NK-92 (cell line): ENCODE data around the gene PHF21B.
"Not testable (repeated sequence)": the region's sequence is repeated elsewhere in the genome, so short reads cannot be mapped to it uniquely, and the experiment has no call there.

ENCODE experiments used
- DNase-seq: peaks from one replicate; lab custom pipeline; 2025; ENCODE audit not compliant: unreplicated experiment; lab: John Stamatoyannopoulos, UW

Gene PHF21B

GRCh38 chr22:44921766-44922165 lies 88.0 kb downstream of the PHF21B start:
- DNase-seq, result not testable (repeated sequence)

GRCh38 chr22:44920183-44920582 lies 89.6 kb downstream of the PHF21B start:
- no peak for DNase-seq

- no peak for DNase-seq
These were observed 90.1 kb downstream of the PHF21B start for GRCh38 chr22:44919691-44920090.

- no peak for DNase-seq
These were observed 90.8 kb downstream of the PHF21B start for GRCh38 chr22:44918925-44919392.

GRCh38 chr22:44918166-44918924 lies 91.5 kb downstream of the PHF21B start:
- DNase-seq, result no peak

GRCh38 chr22:44917372-44918165 lies 92.2 kb downstream of the PHF21B start:
- no peak for DNase-seq

- DNase-seq, result no peak
These were observed 93.2 kb downstream of the PHF21B start for GRCh38 chr22:44916281-44917231.

GRCh38 chr22:44915441-44915840 lies 94.4 kb downstream of the PHF21B start:
- no peak for DNase-seq

GRCh38 chr22:44914026-44914721 lies 95.6 kb downstream of the PHF21B start:
- no peak for DNase-seq

- DNase-seq, result no peak
These were observed 96.4 kb downstream of the PHF21B start for GRCh38 chr22:44913198-44913983.

- no peak for DNase-seq
These were observed 100.6 kb downstream of the PHF21B start for GRCh38 chr22:44909241-44909640.

- no peak for DNase-seq
These were observed 101.8 kb downstream of the PHF21B start for GRCh38 chr22:44907765-44908737.

GRCh38 chr22:44906999-44907644 lies 102.7 kb downstream of the PHF21B start:
- no peak for DNase-seq

- no peak for DNase-seq
These were observed 103.4 kb downstream of the PHF21B start for GRCh38 chr22:44906248-44906936.

GRCh38 chr22:44904492-44905152 lies 105.2 kb downstream of the PHF21B start:
- not testable (repeated sequence) for DNase-seq

- not testable (repeated sequence) for DNase-seq
These were observed 106.6 kb downstream of the PHF21B start for GRCh38 chr22:44903164-44903563.

GRCh38 chr22:44901301-44901700 lies 108.5 kb downstream of the PHF21B start:
- no peak for DNase-seq
